NCI-H2081 treated with DMSO at 0.1 percent for 48 hours (cell line): ENCODE data around the gene CMKLR1.

Source experiments
- DNase-seq: peaks from one replicate; lab custom pipeline; 2025; lab: John Stamatoyannopoulos, UW

Gene CMKLR1

GRCh38 chr12:108299980-108300696 is 39.0 kb downstream of the CMKLR1 start:
- no peak for DNase-seq

GRCh38 chr12:108299516-108299915 is 39.6 kb downstream of the CMKLR1 start:
- DNase-seq: no peak

- DNase-seq: no peak
Observed at GRCh38 chr12:108298761-108299275, 40.3 kb downstream of the CMKLR1 start.

GRCh38 chr12:108297895-108298760 is 41.0 kb downstream of the CMKLR1 start:
- no peak for DNase-seq

- no peak for DNase-seq
Observed at GRCh38 chr12:108297424-108297823, 41.7 kb downstream of the CMKLR1 start.

GRCh38 chr12:108296945-108297344 is 42.2 kb downstream of the CMKLR1 start:
- DNase-seq: no peak

GRCh38 chr12:108295641-108296040 is 43.5 kb downstream of the CMKLR1 start:
- no peak for DNase-seq

GRCh38 chr12:108289350-108290161 is 49.6 kb downstream of the CMKLR1 start:
- DNase-seq: no peak

GRCh38 chr12:108287227-108287626 is 51.9 kb downstream of the CMKLR1 start:
- no peak for DNase-seq

- no peak for DNase-seq
Observed at GRCh38 chr12:108285016-108285415, 54.1 kb downstream of the CMKLR1 start.

GRCh38 chr12:108284163-108284562 is 54.9 kb downstream of the CMKLR1 start:
- DNase-seq: no peak

- DNase-seq: no peak
Observed at GRCh38 chr12:108282676-108283075, 56.4 kb downstream of the CMKLR1 start.

- no peak for DNase-seq
Observed at GRCh38 chr12:108282160-108282559, 57.0 kb downstream of the CMKLR1 start.

GRCh38 chr12:108277613-108278012 is 61.5 kb downstream of the CMKLR1 start:
- no peak for DNase-seq

- DNase-seq: no peak
Observed at GRCh38 chr12:108273217-108273616, 65.9 kb downstream of the CMKLR1 start.

GRCh38 chr12:108271951-108272872 is 66.9 kb downstream of the CMKLR1 start:
- DNase-seq: no peak

- DNase-seq: no peak
Observed at GRCh38 chr12:108270849-108271143, 68.3 kb downstream of the CMKLR1 start.

- DNase-seq: no peak
Observed at GRCh38 chr12:108270035-108270848, 68.9 kb downstream of the CMKLR1 start.

GRCh38 chr12:108269224-108269623 is 69.9 kb downstream of the CMKLR1 start:
- no peak for DNase-seq

GRCh38 chr12:108268397-108268796 is 70.7 kb downstream of the CMKLR1 start:
- no peak for DNase-seq
